ENCODE data around the gene TMED9. TPM values are rescaled to one million over a fixed set of nuclear protein-coding genes. Genes with fewer than 3 reads are reported as not detected.

The TMED9 gene
- total and polyA plus RNA-seq, 9 of the 15 experiments (the other 6 are each of a cell fraction or from before 2014, with no cell fraction given), result 43.7 to 301 (median 90.0) TPM

DNA sequence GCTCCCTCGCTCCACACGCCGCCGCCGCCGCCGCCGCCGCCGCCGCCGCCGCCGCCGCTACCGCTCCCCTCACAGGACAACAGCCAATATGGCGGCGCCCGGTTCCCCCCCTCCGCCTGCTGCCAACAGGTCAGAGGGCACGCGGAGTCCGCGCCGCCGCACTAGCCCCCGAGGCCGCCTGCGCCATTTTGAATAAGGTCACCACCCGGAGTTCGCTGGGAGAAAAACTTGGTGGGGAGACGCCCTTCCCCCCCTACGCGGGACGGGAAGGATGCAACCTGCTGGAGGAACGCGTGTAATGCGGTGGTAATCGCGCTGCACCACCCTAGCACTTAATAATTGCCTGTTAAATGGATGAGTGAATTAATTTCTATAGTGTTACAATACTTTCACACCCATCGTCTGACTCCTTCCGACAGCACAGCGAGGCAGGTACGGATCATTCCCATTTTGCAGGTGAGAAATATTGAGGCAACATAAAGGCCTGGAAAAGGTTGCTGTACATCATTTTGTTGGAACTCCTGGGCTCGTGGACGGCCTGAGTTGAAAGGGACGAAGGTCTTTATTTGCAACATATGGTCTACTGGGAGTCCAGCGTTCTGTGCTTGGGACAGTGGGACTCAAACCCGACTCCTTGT, 37.4 kb upstream of the TMED9 start, which contains the start of gene FAM193B (continued):
- no peak for TF ChIP-seq ZKSCAN3 (CRISPR knock-in tag; IDR thresholded peaks at IDR 0.05)
- peak; percentile 51 for TF ChIP-seq NEUROD1 (IDR thresholded peaks at IDR 0.05; ENCODE audit: borderline replicate concordance, low read depth, low read length, partially characterized antibody)
- TF ChIP-seq, protein P1, sequence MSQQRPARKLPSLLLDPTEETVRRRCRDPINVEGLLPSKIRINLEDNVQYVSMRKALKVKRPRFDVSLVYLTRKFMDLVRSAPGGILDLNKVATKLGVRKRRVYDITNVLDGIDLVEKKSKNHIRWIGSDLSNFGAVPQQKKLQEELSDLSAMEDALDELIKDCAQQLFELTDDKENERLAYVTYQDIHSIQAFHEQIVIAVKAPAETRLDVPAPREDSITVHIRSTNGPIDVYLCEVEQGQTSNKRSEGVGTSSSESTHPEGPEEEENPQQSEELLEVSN (IDR thresholded peaks at IDR 0.05; ENCODE audit: borderline replicate concordance in 1 of 2, extremely low read depth in 1 of 2, insufficient read depth in 1 of 2, insufficient read length in 1 of 2, low read depth in 1 of 2, low read length in 1 of 2, poor library complexity in 1 of 2, severe bottlenecking in 1 of 2), result peak in 1 of 2 experiments; percentile 41
- TF ChIP-seq, protein P2, sequence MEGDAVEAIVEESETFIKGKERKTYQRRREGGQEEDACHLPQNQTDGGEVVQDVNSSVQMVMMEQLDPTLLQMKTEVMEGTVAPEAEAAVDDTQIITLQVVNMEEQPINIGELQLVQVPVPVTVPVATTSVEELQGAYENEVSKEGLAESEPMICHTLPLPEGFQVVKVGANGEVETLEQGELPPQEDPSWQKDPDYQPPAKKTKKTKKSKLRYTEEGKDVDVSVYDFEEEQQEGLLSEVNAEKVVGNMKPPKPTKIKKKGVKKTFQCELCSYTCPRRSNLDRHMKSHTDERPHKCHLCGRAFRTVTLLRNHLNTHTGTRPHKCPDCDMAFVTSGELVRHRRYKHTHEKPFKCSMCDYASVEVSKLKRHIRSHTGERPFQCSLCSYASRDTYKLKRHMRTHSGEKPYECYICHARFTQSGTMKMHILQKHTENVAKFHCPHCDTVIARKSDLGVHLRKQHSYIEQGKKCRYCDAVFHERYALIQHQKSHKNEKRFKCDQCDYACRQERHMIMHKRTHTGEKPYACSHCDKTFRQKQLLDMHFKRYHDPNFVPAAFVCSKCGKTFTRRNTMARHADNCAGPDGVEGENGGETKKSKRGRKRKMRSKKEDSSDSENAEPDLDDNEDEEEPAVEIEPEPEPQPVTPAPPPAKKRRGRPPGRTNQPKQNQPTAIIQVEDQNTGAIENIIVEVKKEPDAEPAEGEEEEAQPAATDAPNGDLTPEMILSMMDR (IDR thresholded peaks at IDR 0.05 in 2 of 3, conservative IDR thresholded peaks at IDR 0.05 in 1 of 3; ENCODE audit: insufficient read depth in 2 of 3, low read depth in 1 of 3, low read length in 3 of 3), result peak; percentile 49 to 53 (median 53)
- TF ChIP-seq HCFC1 (IDR thresholded peaks at IDR 0.05; ENCODE audit: low read depth, low read length), result peak; percentile 92
- TF ChIP-seq NRF1 (conservative IDR thresholded peaks at IDR 0.05 in 1 of 2, IDR thresholded peaks at IDR 0.05 in 1 of 2), result peak; percentile 80 to 86
- TF ChIP-seq MYC (IDR thresholded peaks at IDR 0.05; ENCODE audit: low read depth, low read length), result peak; percentile 72
- no peak for TF ChIP-seq MYC (CRISPR knock-in tag; IDR thresholded peaks at IDR 0.05; ENCODE audit: borderline replicate concordance, low read depth)
- TF ChIP-seq KLF1 (tag; IDR thresholded peaks at IDR 0.05), result peak; percentile 93
- no peak for TF ChIP-seq ATF1 (CRISPR knock-in tag; IDR thresholded peaks at IDR 0.05)
- peak; percentile 70 for TF ChIP-seq ATF1 (tag; IDR thresholded peaks at IDR 0.05)
- TF ChIP-seq, protein P3, sequence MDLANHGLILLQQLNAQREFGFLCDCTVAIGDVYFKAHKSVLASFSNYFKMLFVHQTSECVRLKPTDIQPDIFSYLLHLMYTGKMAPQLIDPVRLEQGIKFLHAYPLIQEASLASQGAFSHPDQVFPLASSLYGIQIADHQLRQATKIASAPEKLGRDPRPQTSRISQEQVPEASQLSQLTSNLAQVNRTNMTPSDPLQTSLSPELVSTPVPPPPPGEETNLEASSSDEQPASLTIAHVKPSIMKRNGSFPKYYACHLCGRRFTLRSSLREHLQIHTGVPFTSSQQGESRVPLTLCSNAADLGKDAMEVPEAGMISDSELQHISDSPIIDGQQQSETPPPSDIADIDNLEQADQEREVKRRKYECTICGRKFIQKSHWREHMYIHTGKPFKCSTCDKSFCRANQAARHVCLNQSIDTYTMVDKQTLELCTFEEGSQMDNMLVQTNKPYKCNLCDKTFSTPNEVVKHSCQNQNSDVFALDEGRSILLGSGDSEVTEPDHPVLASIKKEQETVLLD (IDR thresholded peaks at IDR 0.05), result peak; percentile 37; the same call in 1 of the 2 replicates
- TF ChIP-seq, protein P4, sequence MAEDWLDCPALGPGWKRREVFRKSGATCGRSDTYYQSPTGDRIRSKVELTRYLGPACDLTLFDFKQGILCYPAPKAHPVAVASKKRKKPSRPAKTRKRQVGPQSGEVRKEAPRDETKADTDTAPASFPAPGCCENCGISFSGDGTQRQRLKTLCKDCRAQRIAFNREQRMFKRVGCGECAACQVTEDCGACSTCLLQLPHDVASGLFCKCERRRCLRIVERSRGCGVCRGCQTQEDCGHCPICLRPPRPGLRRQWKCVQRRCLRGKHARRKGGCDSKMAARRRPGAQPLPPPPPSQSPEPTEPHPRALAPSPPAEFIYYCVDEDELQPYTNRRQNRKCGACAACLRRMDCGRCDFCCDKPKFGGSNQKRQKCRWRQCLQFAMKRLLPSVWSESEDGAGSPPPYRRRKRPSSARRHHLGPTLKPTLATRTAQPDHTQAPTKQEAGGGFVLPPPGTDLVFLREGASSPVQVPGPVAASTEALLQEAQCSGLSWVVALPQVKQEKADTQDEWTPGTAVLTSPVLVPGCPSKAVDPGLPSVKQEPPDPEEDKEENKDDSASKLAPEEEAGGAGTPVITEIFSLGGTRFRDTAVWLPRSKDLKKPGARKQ (CRISPR knock-in tag; IDR thresholded peaks at IDR 0.05), result peak; percentile 60; the same call in 1 of the 2 replicates
- TF ChIP-seq MTF1 (CRISPR knock-in tag; IDR thresholded peaks at IDR 0.05; ENCODE audit: borderline replicate concordance), result no peak
- no peak for TF ChIP-seq FOXJ3 (CRISPR knock-in tag; IDR thresholded peaks at IDR 0.05)
- TF ChIP-seq YY1 (IDR thresholded peaks at IDR 0.05; ENCODE audit: borderline replicate concordance in 1 of 3, control insufficient read depth in 1 of 3, extremely low read depth in 1 of 3, insufficient read depth in 3 of 3, insufficient read length in 1 of 3, insufficient replicate concordance in 2 of 3, low read depth in 1 of 3, low read length in 2 of 3), result peak; percentile 97 to 99 (median 99)
- TF ChIP-seq SMARCA5 (IDR thresholded peaks at IDR 0.05), result peak; percentile 87
- peak; percentile 71 for TF ChIP-seq ATF7 (IDR thresholded peaks at IDR 0.05)
- TF ChIP-seq BHLHE40 (IDR thresholded peaks at IDR 0.05; ENCODE audit: low read length), result 0 out of 2 replicates have a peak, but pooled peaks have one; percentile 29
- TF ChIP-seq FOXM1 (IDR thresholded peaks at IDR 0.05; ENCODE audit: low read depth), result no peak
- no peak for TF ChIP-seq FOXM1 (CRISPR knock-in tag; IDR thresholded peaks at IDR 0.05; ENCODE audit: low read depth)

All from K562 (cell line).